GM18511 (cell line): Measurements from ENCODE around the gene TUBB.
"Not testable (repeated sequence)": the region's sequence is repeated elsewhere in the genome, so short reads cannot be mapped to it uniquely, and the experiment has no call there.

Experiments
- ATAC-seq: cut with Tn5 transposase; IDR thresholded peaks from one replicate; pipeline ENCODE4 v1.9.1; 2021; ENCODE audit warnings: mild to moderate bottlenecking, moderate library complexity; ENCODE audit not compliant: unreplicated experiment

Gene TUBB

DNA sequence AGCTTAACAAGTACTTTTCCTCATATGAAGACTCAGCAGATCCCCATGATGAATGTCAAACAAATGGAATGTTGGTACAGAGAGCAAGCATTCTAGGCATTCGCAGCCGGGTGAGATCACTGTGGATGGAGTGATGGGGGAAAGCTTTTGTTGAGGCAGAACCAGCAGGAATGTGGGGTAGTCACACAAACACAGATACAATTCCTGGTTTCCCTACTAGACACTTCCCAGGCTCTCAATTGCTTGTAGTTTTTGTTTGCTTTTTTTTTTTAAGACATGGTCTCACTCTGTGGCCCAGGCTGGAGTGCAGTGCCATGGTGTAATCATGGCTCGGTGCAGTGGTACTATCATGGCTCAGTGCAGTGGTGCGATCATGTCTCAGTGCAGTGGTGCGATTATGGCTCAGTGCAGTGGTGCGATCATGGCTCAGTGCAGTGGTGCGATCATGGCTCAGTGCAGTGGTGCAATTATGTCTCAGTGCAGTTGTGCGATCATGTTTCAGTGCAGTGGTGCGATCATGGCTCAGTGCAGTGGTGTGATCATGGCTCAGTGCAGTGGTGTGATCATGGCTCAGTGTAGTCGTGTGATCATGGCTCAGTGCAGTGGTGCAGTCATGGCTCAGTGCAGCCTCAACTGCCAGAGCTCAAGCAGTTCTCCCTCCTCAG is 39.6 kb downstream of the TUBB start:
- no peak for ATAC-seq

GRCh38 chr6:30760549-30760948 is 40.4 kb downstream of the TUBB start:
- no peak for ATAC-seq

GRCh38 chr6:30761791-30762429 is 41.8 kb downstream of the TUBB start:
- ATAC-seq = no peak

DNA sequence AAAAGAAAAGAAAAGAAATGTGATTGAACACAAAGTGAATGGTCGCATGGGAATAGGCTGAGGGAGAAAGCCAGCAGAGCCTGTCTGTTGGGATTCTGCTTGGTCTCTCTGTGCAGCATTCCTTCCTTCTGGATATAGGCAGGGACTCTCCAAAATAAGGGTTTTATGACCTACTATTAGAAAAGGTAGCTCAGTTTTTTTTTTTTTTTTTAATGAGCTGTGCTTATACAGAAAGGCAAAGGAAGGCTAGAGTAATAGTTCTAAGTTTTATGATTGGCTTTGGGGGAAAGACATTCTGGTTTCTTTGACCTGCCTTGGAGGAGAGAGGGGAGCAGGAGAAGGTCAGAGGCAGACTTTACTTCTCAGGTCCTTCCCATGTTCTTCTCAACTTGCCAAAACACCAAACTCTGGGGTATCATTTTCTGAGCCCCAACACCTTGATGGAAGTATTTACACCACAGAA is 43.0 kb downstream of the TUBB start:
- ATAC-seq = no peak

- no peak for ATAC-seq
Observed at GRCh38 chr6:30763618-30764489, 43.7 kb downstream of the TUBB start.

- ATAC-seq = not testable (repeated sequence)
Observed at GRCh38 chr6:30764490-30765043, 44.4 kb downstream of the TUBB start.

DNA sequence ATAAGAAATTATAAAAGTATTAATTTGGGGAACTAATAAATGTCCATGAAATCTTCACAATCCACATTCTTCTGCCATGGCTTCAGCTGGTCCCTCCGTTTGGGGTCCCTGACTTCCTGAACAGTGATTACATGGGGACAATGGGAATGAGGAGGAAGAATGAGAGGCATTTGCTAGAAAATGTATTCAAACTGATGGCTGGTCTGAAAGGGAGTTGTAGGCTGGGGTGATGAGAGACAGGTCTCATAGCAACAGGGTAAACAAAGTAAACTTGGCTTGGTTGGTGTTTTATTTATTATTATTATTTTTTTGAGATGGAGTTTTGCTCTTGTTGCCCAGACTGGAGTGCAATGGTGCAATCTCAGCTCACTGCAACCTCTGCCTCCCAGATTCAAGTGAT is 45.3 kb downstream of the TUBB start:
- ATAC-seq = not testable (repeated sequence)

- no peak for ATAC-seq
Observed at GRCh38 chr6:30766461-30767157, 46.5 kb downstream of the TUBB start.

GRCh38 chr6:30767158-30767943 is 47.2 kb downstream of the TUBB start:
- peak; percentile 64 for ATAC-seq

DNA sequence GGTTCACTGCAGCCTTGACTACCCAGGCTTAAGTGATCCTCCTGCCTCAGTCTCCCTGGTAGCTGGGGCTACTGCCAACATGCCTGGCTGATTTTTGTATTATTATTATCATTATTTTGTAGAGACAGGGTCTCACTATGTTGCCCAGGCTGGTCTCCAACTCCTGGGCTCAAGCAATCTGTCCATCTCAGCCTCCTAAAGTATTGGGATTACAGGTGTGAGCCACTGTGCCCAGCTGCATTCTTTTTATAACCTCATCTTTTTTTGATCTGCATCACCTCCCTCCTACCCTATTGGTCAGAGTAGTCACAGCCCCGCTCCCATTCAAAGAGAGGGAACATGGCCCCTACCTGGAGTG is 47.8 kb downstream of the TUBB start:
- no peak for ATAC-seq

- ATAC-seq = no peak
Observed at GRCh38 chr6:30768634-30769087, 48.5 kb downstream of the TUBB start.

DNA sequence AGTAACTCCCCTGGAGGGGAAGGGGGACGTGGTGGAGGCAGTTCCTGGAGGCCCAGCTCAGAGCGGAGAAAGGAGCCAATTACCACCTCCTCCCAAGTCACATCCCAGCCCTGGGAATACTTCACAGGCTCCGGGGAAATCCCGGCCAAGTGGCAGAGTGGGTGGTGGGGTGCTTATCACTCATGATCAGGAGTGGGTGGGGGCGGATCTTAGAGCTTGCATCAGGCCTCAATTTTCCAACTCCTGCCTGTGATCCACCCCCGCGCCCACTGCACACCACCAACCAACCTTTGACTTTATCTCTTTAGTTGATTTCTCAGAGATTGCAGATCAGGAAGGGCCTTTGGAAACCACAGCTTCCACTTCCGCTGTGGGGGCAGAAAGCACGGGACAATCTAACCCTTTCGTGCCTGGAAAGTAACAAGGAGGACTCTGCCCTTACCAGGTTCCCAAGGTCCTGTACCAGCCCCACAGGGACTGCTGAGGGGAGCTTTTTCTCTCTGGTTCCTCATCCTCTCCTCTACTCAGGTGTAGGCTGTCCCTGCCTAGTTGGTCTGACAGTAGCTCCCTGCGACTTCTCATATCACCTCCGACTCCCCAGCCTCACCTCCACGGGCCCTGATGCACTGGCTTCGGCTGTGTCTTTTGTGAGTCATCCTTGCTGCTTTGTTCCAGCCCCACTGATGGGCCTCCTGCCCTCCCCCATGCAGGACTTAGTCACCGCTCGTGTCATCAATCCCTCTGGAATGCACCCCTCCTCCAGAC is 49.1 kb downstream of the TUBB start:
- ATAC-seq = no peak

GRCh38 chr6:30769853-30770524 is 49.8 kb downstream of the TUBB start:
- no peak for ATAC-seq

DNA sequence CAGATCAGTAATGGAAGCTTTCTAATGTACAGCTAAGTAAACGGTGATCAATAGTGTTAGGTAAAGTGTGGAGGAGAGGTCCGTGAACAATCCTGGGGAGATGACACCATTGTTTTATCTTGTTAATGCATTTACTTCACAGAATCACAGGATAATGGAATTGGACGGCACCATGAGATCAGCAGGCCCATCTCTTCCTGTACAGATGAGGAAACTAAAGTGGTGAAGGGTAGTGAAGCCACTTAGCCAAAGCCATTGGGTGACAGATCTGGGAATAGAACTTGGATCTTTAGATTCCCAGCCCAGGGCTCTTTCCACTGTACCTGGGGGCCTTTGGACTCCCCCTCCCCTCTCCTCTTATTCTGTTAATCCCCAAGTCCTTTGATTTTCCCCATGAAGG is 50.4 kb downstream of the TUBB start:
- ATAC-seq = no peak

DNA sequence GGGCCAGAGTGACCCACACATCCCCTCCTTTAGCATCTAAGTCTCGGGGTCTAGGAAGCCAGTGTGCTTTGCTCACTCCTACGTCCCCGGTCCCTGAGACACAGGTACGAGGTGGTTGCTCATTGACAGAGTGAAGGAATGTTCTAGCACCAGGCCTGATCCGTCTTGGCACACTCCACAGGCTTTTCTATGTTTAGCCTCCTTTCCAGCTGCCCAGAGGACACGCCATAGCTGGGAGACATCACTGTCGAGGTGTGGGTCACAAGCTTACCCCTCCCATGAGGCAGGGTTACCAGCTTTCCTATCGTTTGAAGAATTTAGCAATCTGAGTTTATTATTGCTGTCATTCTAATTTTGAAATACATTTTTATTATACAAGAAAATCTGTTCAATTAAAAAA is 54.5 kb downstream of the TUBB start:
- no peak for ATAC-seq
